Hematopoietic multipotent progenitor cell treated with erythropoietin and hydrocortisone succinate and interleukin-3 and kit ligand, for 17 days (in vitro differentiated cells): ENCODE measurements around the gene SCEL.
"Not testable (repeated sequence)": the region's sequence is repeated elsewhere in the genome, so short reads cannot be mapped to it uniquely, and the experiment has no call there.

Source experiments
- DNase-seq: peaks from one replicate; pipeline ENCODE4 v3.0.0-alpha.2; 2015; ENCODE audit warnings: low spot score

SCEL gene

GRCh38 chr13:77535448-77535847 lies at the start of gene SCEL:
TSS of gene SCEL (plus strand) at chr13:77535706. CDS start at chr13:77555876, 20,170 bp downstream.
- no peak for DNase-seq

- no peak for DNase-seq
Measured at GRCh38 chr13:77489566-77490337, 45.8 kb upstream of the SCEL start.

GRCh38 chr13:77492982-77493381 lies 42.5 kb upstream of the SCEL start:
- no peak for DNase-seq

- DNase-seq = no peak
Measured at GRCh38 chr13:77494226-77494625, 41.3 kb upstream of the SCEL start.

GRCh38 chr13:77497350-77497749 lies 38.2 kb upstream of the SCEL start:
- no peak for DNase-seq

GRCh38 chr13:77497835-77498234 lies 37.7 kb upstream of the SCEL start:
- no peak for DNase-seq

- DNase-seq = no peak
Measured at GRCh38 chr13:77502104-77502720, 33.3 kb upstream of the SCEL start.

GRCh38 chr13:77503398-77503797 lies 32.1 kb upstream of the SCEL start:
- DNase-seq = no peak

- DNase-seq = no peak
Measured at GRCh38 chr13:77506874-77507273, 28.6 kb upstream of the SCEL start.

- DNase-seq = no peak
Measured at GRCh38 chr13:77507931-77508776, 27.4 kb upstream of the SCEL start.

GRCh38 chr13:77508959-77509620 lies 26.4 kb upstream of the SCEL start:
- DNase-seq = no peak

GRCh38 chr13:77510156-77510555 lies 25.4 kb upstream of the SCEL start:
- DNase-seq = no peak

GRCh38 chr13:77511552-77511951 lies 24.0 kb upstream of the SCEL start:
- DNase-seq = no peak

GRCh38 chr13:77513719-77514335 lies 21.7 kb upstream of the SCEL start:
- no peak for DNase-seq

GRCh38 chr13:77514336-77514726 lies 21.2 kb upstream of the SCEL start:
- no peak for DNase-seq

GRCh38 chr13:77515785-77516184 lies 19.7 kb upstream of the SCEL start:
- DNase-seq = no peak

GRCh38 chr13:77516342-77516789 lies 19.1 kb upstream of the SCEL start:
- no peak for DNase-seq

GRCh38 chr13:77518266-77518665 lies 17.2 kb upstream of the SCEL start:
- DNase-seq = no peak

GRCh38 chr13:77519396-77519795 lies 16.1 kb upstream of the SCEL start:
- DNase-seq = not testable (repeated sequence)

GRCh38 chr13:77519808-77520207 lies 15.7 kb upstream of the SCEL start:
- no peak for DNase-seq

GRCh38 chr13:77521194-77521593 lies 14.3 kb upstream of the SCEL start:
- no peak for DNase-seq
